ENCODE measurements around the gene RNASE11.

Gene RNASE11

GRCh38 chr14:20613094-20614037, 25.6 kb upstream of the RNASE11 start:
- peak; percentile 99 for DNase-seq (ENCODE audit: low read depth)
- TF ChIP-seq CTCF (IDR thresholded peaks at IDR 0.05; ENCODE audit: insufficient read depth, low read depth, low read length, missing control alignments) = peak; percentile 62
- peak overlapping the region; percentile 52 for H3K4me3 ChIP-seq (ENCODE audit: low read depth, low read length)

GRCh38 chr14:20612403-20612802, 24.6 kb upstream of the RNASE11 start:
- no peak for TF ChIP-seq CTCF (IDR thresholded peaks at IDR 0.05; ENCODE audit: insufficient read depth, low read depth, low read length, missing control alignments)
- peak; percentile 78 for DNase-seq (ENCODE audit: low read depth)
- peak overlapping the region; percentile 30 for H3K4me3 ChIP-seq (ENCODE audit: low read depth, low read length)

- no peak for DNase-seq (ENCODE audit: low read depth)
- no peak for TF ChIP-seq CTCF (IDR thresholded peaks at IDR 0.05; ENCODE audit: insufficient read depth, low read depth, low read length, missing control alignments)
- H3K4me3 ChIP-seq (ENCODE audit: low read depth, low read length) = no peak overlapping the region
These were observed 23.5 kb upstream of the RNASE11 start for GRCh38 chr14:20611277-20611676.

GRCh38 chr14:20610002-20610765, 22.4 kb upstream of the RNASE11 start:
- no peak for TF ChIP-seq CTCF (IDR thresholded peaks at IDR 0.05; ENCODE audit: insufficient read depth, low read depth, low read length, missing control alignments)
- DNase-seq (ENCODE audit: low read depth) = peak; percentile 85

GRCh38 chr14:20609215-20610001, 21.6 kb upstream of the RNASE11 start:
- TF ChIP-seq CTCF (IDR thresholded peaks at IDR 0.05; ENCODE audit: insufficient read depth, low read depth, low read length, missing control alignments) = peak; percentile 85
- H3K4me3 ChIP-seq (ENCODE audit: low read depth, low read length) = peak overlapping the region; percentile 76
- DNase-seq (ENCODE audit: low read depth) = peak; percentile 90

More at GRCh38 chr14:20610002-20610765, 22.4 kb upstream of the RNASE11 start:
- H3K4me3 ChIP-seq (ENCODE audit: low read depth, low read length) = peak overlapping the region; percentile 76

- TF ChIP-seq CTCF (IDR thresholded peaks at IDR 0.05; ENCODE audit: insufficient read depth, low read depth, low read length, missing control alignments) = no peak
- no peak overlapping the region for H3K4me3 ChIP-seq (ENCODE audit: low read depth, low read length)
- peak; percentile 30 for DNase-seq (ENCODE audit: low read depth)
These were observed 20.7 kb upstream of the RNASE11 start for GRCh38 chr14:20608383-20609110.

Data from GM12865 (cell line).